H9 (cell line): ENCODE measurements around the gene BCAS3. TPM values are rescaled to one million over a fixed set of nuclear protein-coding genes. Genes with fewer than 3 reads are reported as not detected.

Source experiments
- DNase-seq: peaks from one replicate; pipeline ENCODE4 v3.0.0-alpha.2; 2017
- H2AFZ ChIP-seq: one replicate; pipeline ENCODE4 v1.6.1; 2013; ENCODE audit warnings: mild to moderate bottlenecking, low read length, control low read depth, moderate library complexity
- H2AK5ac ChIP-seq: 2 replicates; pipeline ENCODE4 v1.6.1; 2013; ENCODE audit warnings: low read length, control low read depth, mixed read lengths; ENCODE audit not compliant: insufficient read length
- H2BK120ac ChIP-seq: one replicate; pipeline ENCODE4 v1.6.1; 2013; ENCODE audit warnings: low read depth, mild to moderate bottlenecking, low read length, control low read depth, inconsistent platforms; ENCODE audit not compliant: poor library complexity, severe bottlenecking
- H2BK12ac ChIP-seq: 2 replicates; pipeline ENCODE4 v1.6.1; 2013; ENCODE audit warnings: low read length, control low read depth, mixed read lengths, low read depth; ENCODE audit not compliant: insufficient read length
- H2BK15ac ChIP-seq: 2 replicates; pipeline ENCODE4 v1.6.1; 2013; ENCODE audit warnings: low read depth, low read length, control low read depth
- H2BK20ac ChIP-seq: one replicate; pipeline ENCODE4 v1.6.1; 2013; ENCODE audit warnings: low read depth, mild to moderate bottlenecking, low read length, control low read depth, inconsistent platforms; ENCODE audit not compliant: poor library complexity, severe bottlenecking
- H2BK5ac ChIP-seq: 2 replicates; pipeline ENCODE4 v1.6.1; 2013; ENCODE audit warnings: low read length, control low read depth, mixed read lengths; ENCODE audit not compliant: insufficient read length
- H3K14ac ChIP-seq: 2 replicates; pipeline ENCODE4 v1.6.1; 2013; ENCODE audit warnings: low read length, control low read depth; ENCODE audit not compliant: insufficient read depth
- H3K18ac ChIP-seq: 2 replicates; pipeline ENCODE4 v1.6.1; 2013; ENCODE audit warnings: low read depth, mild to moderate bottlenecking, mixed read lengths, low read length, control low read depth; ENCODE audit not compliant: insufficient read length
- H3K23ac ChIP-seq: 2 replicates; pipeline ENCODE4 v1.6.1; 2013; ENCODE audit warnings: low read length, control low read depth, mixed read lengths, low read depth; ENCODE audit not compliant: insufficient read length
- H3K23me2 ChIP-seq: 2 replicates; pipeline ENCODE4 v1.6.1; 2013; ENCODE audit warnings: low read depth, mild to moderate bottlenecking, mixed read lengths, low read length, control low read depth; ENCODE audit not compliant: insufficient read length, poor library complexity, severe bottlenecking
- H3K27ac ChIP-seq: 2 replicates; pipeline ENCODE4 v1.5.1; 2013; ENCODE audit warnings: low read length, control low read depth, mixed read lengths, low read depth; ENCODE audit not compliant: insufficient read length
- H3K27me3 ChIP-seq: 2 replicates; pipeline ENCODE4 v1.6.1; 2013; ENCODE audit warnings: low read length, control low read depth, inconsistent platforms; ENCODE audit not compliant: insufficient read depth
- H3K4ac ChIP-seq: 2 replicates; pipeline ENCODE4 v1.6.1; 2013; ENCODE audit warnings: low read depth, mild to moderate bottlenecking, control low read depth, inconsistent platforms, low read length, moderate library complexity
- H3K4me1 ChIP-seq: 2 replicates; pipeline ENCODE4 v1.6.1; 2013; ENCODE audit warnings: low read length, control low read depth, inconsistent platforms; ENCODE audit not compliant: insufficient read depth
- H3K4me2 ChIP-seq: 2 replicates; pipeline ENCODE4 v1.6.1; 2013; ENCODE audit warnings: low read length, control low read depth, mixed read lengths; ENCODE audit not compliant: insufficient read length, insufficient read depth
- H3K56ac ChIP-seq: 2 replicates; pipeline ENCODE4 v1.6.1; 2013; ENCODE audit warnings: low read depth, mild to moderate bottlenecking, mixed read lengths, low read length, control low read depth; ENCODE audit not compliant: insufficient read length
- H3K79me1 ChIP-seq: 2 replicates; pipeline ENCODE4 v1.6.1; 2013; ENCODE audit warnings: low read depth, mild to moderate bottlenecking, moderate library complexity, low read length, control low read depth, inconsistent platforms; ENCODE audit not compliant: insufficient read depth, poor library complexity, severe bottlenecking
- H3K79me2 ChIP-seq: 2 replicates; pipeline ENCODE4 v1.6.1; 2013; ENCODE audit warnings: low read length, control low read depth, inconsistent platforms; ENCODE audit not compliant: insufficient read depth
- H3K9ac ChIP-seq: 2 replicates; pipeline ENCODE4 v1.6.1; 2013; ENCODE audit warnings: low read length, control low read depth, mixed read lengths; ENCODE audit not compliant: insufficient read length; ENCODE audit errors: extremely low read depth
- H3K9me3 ChIP-seq: one replicate; pipeline ENCODE4 v1.6.1; 2013; ENCODE audit warnings: low read depth, low read length, inconsistent platforms; ENCODE audit not compliant: control insufficient read depth
- H3T11ph ChIP-seq: one replicate; pipeline ENCODE4 v1.6.1; 2013; ENCODE audit warnings: mild to moderate bottlenecking, low read length, control low read depth, inconsistent platforms
- H4K20me1 ChIP-seq: one replicate; pipeline ENCODE4 v1.6.1; 2013; ENCODE audit not compliant: control insufficient read depth, insufficient read length, insufficient read depth
- H4K5ac ChIP-seq: 2 replicates; pipeline ENCODE4 v1.6.1; 2013; ENCODE audit warnings: low read depth, mild to moderate bottlenecking, mixed read lengths, low read length, control low read depth; ENCODE audit not compliant: insufficient read length
- H4K8ac ChIP-seq: replicated peaks from 2 replicates; pipeline ENCODE4 v1.6.1; 2013; ENCODE audit warnings: low read length, control low read depth, mixed read lengths, low read depth; ENCODE audit not compliant: insufficient read length
- H4K91ac ChIP-seq: 2 replicates; pipeline ENCODE4 v1.6.1; 2013; ENCODE audit warnings: low read depth, mild to moderate bottlenecking, moderate library complexity, mixed read lengths, low read length, control low read depth; ENCODE audit not compliant: insufficient read length
- H3K27ac Mint-ChIP-seq, 3 experiments: 2 replicates in 2 of 3; 3 replicates in 1 of 3; pipeline ENCODE4 v1.8.0; 2020 to 2021; ENCODE audit warnings: mixed read lengths in 3 of 3, mild to moderate bottlenecking in 1 of 3, moderate library complexity in 1 of 3
- H3K27me3 Mint-ChIP-seq: 2 replicates; pipeline ENCODE4 v1.8.0; 2021; ENCODE audit warnings: low read depth, mild to moderate bottlenecking, moderate library complexity, mixed read lengths
- H3K36me3 Mint-ChIP-seq, 3 experiments: 2 replicates in 2 of 3; 3 replicates in 1 of 3; pipeline ENCODE4 v1.8.0; 2020 to 2021; ENCODE audit warnings: low read depth in 3 of 3, mixed read lengths in 3 of 3; ENCODE audit not compliant: insufficient read depth in 1 of 3
- H3K4me1 Mint-ChIP-seq, 2 experiments: 2 replicates each; pipeline ENCODE4 v1.8.0; 2020; ENCODE audit warnings: mixed read lengths in 2 of 2
- H3K4me3 Mint-ChIP-seq, 2 experiments: 2 replicates in 1 of 2; 3 replicates in 1 of 2; pipeline ENCODE4 v1.8.0; 2020 to 2021; ENCODE audit warnings: mild to moderate bottlenecking in 2 of 2, mixed read lengths in 2 of 2, moderate library complexity in 1 of 2
- H3K9me3 Mint-ChIP-seq, 2 experiments: 2 replicates in 1 of 2; 3 replicates in 1 of 2; pipeline ENCODE4 v1.8.0; 2020; ENCODE audit warnings: mild to moderate bottlenecking in 2 of 2, mixed read lengths in 2 of 2, moderate library complexity in 1 of 2
- CTCF ChIP-seq: fragments of 200-600 bp; sonication (generic); conservative IDR thresholded peaks from 3 replicates; pipeline ENCODE4 v1.8.0; 2021; ENCODE audit warnings: antibody characterized with exemption, mild to moderate bottlenecking
- WGBS: extraction: QIAGEN DNeasy Blood & Tissue Kit; methylation state at CpG from one replicate; pipeline ENCODE4 v1.1.7; 2013; ENCODE audit warnings: missing lambda C conversion rate, low lambda C conversion rate, mixed read lengths; ENCODE audit not compliant: insufficient read length; ENCODE audit errors: extremely low coverage; 5-methylcytosine and 5-hydroxymethylcytosine counted together
- total RNA-seq: library from RNA; stranded (reverse); gene quantifications from 2 replicates; pipeline ENCODE4 v1.2.1, GENCODE V29; 2021

Gene BCAS3
- total RNA-seq, 1 experiment from 2014 or later: 22.4 TPM

GRCh38 chr17:60704170-60704569 lies 26.5 kb downstream of the BCAS3 start:
- no peak overlapping the region for H3K4me2 ChIP-seq
- H2AK5ac ChIP-seq: no peak overlapping the region
- H3K4me1 Mint-ChIP-seq: no peaks in the 10 kb centered on the region
- H3K27ac Mint-ChIP-seq: no peak overlapping the region
- H3K9me3 ChIP-seq: no peaks in the 10 kb centered on the region
- H3K56ac ChIP-seq: no peak overlapping the region
- H3K18ac ChIP-seq: no peak overlapping the region
- H3K23me2 ChIP-seq: no peaks in the 10 kb centered on the region
- H4K20me1 ChIP-seq: no peaks in the 10 kb centered on the region
- no peaks in the 10 kb centered on the region for H3K4me1 ChIP-seq
- no peak overlapping the region for H3K4ac ChIP-seq
- H3K9me3 Mint-ChIP-seq: no peaks in the 10 kb centered on the region
- no peak overlapping the region for H3T11ph ChIP-seq
- no peak overlapping the region for H3K14ac ChIP-seq
- H3K27me3 Mint-ChIP-seq: no peaks in the 10 kb centered on the region
- no peak overlapping the region for H2AFZ ChIP-seq
- DNase-seq: no peak
- H4K8ac ChIP-seq: no peak overlapping the region
- H2BK120ac ChIP-seq: no peak overlapping the region
- no peak overlapping the region for H3K27ac ChIP-seq
- H2BK20ac ChIP-seq: no peak overlapping the region
- H3K4me3 Mint-ChIP-seq: no peak overlapping the region
- no peaks in the 10 kb centered on the region for H3K79me1 ChIP-seq
- no peak overlapping the region for H3K23ac ChIP-seq
- H3K9ac ChIP-seq: no peak overlapping the region
- WGBS: no CpG with 5 or more reads among the region's 3 CpGs
- no peaks in the 10 kb centered on the region for H3K79me2 ChIP-seq
- H3K36me3 Mint-ChIP-seq: no peaks in the 10 kb centered on the region
- no peak for TF ChIP-seq CTCF
- no peaks in the 10 kb centered on the region for H3K27me3 ChIP-seq
- H2BK5ac ChIP-seq: no peak overlapping the region
- H2BK12ac ChIP-seq: no peak overlapping the region
- H4K91ac ChIP-seq: no peak overlapping the region
- H4K5ac ChIP-seq: no peak overlapping the region
- H2BK15ac ChIP-seq: no peak overlapping the region
